Measurements from ENCODE around the gene DNAJC5G. TPM values are rescaled to one million over a fixed set of nuclear protein-coding genes. Genes with fewer than 3 reads are reported as not detected.

Gene DNAJC5G
- total RNA-seq, 1 experiment from 2014 or later, result 0.25 TPM

DNA sequence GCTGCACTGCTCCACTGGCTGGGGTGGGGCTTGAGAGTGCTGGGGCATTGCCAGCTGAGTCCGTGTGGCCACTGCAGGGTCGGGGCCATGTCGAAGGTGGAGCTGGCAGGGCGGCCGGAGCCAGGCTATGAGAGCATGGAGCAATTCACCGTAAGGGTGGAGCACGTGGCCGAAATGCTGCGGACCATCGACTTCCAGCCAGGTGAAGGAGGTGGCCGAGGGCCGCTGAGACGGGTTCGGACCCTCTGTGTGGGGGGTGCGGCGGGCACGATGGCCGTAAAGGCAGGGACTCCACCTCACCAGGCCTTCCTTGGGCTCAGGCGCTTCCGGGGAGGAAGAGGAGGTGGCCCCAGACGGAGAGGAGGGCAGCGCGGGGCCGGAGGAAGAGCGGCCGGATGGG lies 30.9 kb downstream of the DNAJC5G start:
- Mint-ChIP-seq H3K27me3 (ENCODE audit: insufficient read depth, unreplicated experiment) (peaks cover 3% of the 10 kb centered on the region), H3K27ac (ENCODE audit: unreplicated experiment) (no peak overlapping the region), H3K36me3 (ENCODE audit: insufficient read depth, unreplicated experiment) (peaks cover 7% of the 10 kb centered on the region), H3K9me3 (ENCODE audit: unreplicated experiment) (no peaks in the 10 kb centered on the region), H3K4me3 (ENCODE audit: unreplicated experiment) (peak overlapping the region; percentile 33), H3K4me1 (ENCODE audit: low read depth, unreplicated experiment) (no peaks in the 10 kb centered on the region)
- ChIA-PET POLR2A (no interaction called here), CTCF (no interaction called here)
- TF ChIP-seq, protein P1, sequence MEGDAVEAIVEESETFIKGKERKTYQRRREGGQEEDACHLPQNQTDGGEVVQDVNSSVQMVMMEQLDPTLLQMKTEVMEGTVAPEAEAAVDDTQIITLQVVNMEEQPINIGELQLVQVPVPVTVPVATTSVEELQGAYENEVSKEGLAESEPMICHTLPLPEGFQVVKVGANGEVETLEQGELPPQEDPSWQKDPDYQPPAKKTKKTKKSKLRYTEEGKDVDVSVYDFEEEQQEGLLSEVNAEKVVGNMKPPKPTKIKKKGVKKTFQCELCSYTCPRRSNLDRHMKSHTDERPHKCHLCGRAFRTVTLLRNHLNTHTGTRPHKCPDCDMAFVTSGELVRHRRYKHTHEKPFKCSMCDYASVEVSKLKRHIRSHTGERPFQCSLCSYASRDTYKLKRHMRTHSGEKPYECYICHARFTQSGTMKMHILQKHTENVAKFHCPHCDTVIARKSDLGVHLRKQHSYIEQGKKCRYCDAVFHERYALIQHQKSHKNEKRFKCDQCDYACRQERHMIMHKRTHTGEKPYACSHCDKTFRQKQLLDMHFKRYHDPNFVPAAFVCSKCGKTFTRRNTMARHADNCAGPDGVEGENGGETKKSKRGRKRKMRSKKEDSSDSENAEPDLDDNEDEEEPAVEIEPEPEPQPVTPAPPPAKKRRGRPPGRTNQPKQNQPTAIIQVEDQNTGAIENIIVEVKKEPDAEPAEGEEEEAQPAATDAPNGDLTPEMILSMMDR (IDR thresholded peaks at IDR 0.05; ENCODE audit: insufficient read depth in 1 of 2, low read depth in 1 of 2, low read length in 1 of 2, severe bottlenecking in 1 of 2, unreplicated experiment in 1 of 2), result no peak
- intact Hi-C loops (cut with micrococcal nuclease; ENCODE audit: unreplicated experiment), result no loop called here
- Histone ChIP-seq H3K9me3 (no peaks in the 10 kb centered on the region), H3K4me1 (peaks cover 6% of the 10 kb centered on the region; the same call in 1 of the 2 replicates), H3K36me3 (ENCODE audit: control insufficient read depth, insufficient read depth, low read length) (no peaks in the 10 kb centered on the region), H3K27me3 (replicated peaks; ENCODE audit: control insufficient read depth, insufficient read depth, low read length) (no peaks in the 10 kb centered on the region), H3K4me3 (ENCODE audit: low read depth, low read length) (no peak overlapping the region)
- no peak for DNase-seq
- no TSS peak for BruUV-seq (replicated peaks)

- no peak overlapping the region for H3K27ac Mint-ChIP-seq (ENCODE audit: unreplicated experiment)
- H3K27me3 Mint-ChIP-seq (ENCODE audit: insufficient read depth, unreplicated experiment), result peaks cover 3% of the 10 kb centered on the region
- ChIA-PET CTCF (no interaction called here), POLR2A (no interaction called here)
- H3K4me3 Mint-ChIP-seq (ENCODE audit: unreplicated experiment), result peak overlapping the region; percentile 58
- Histone ChIP-seq H3K4me1 (peaks cover 6% of the 10 kb centered on the region), H3K27me3 (replicated peaks; ENCODE audit: control insufficient read depth, insufficient read depth, low read length) (no peaks in the 10 kb centered on the region), H3K4me3 (ENCODE audit: low read depth, low read length) (no peak overlapping the region), H3K36me3 (ENCODE audit: control insufficient read depth, insufficient read depth, low read length) (no peaks in the 10 kb centered on the region), H3K9me3 (no peaks in the 10 kb centered on the region)
- no peaks in the 10 kb centered on the region for H3K4me1 Mint-ChIP-seq (ENCODE audit: low read depth, unreplicated experiment)
- DNase-seq, result no peak
- BruUV-seq (replicated peaks), result no TSS peak
- TF ChIP-seq, protein P1 (IDR thresholded peaks at IDR 0.05; ENCODE audit: insufficient read depth in 1 of 2, low read depth in 1 of 2, low read length in 1 of 2, severe bottlenecking in 1 of 2, unreplicated experiment in 1 of 2), result no peak
- intact Hi-C loops (cut with micrococcal nuclease; ENCODE audit: unreplicated experiment), result no loop called here
- no peaks in the 10 kb centered on the region for H3K9me3 Mint-ChIP-seq (ENCODE audit: unreplicated experiment)
- H3K36me3 Mint-ChIP-seq (ENCODE audit: insufficient read depth, unreplicated experiment), result peaks cover 7% of the 10 kb centered on the region
Observed at GRCh38 chr2:27306573-27307286, 31.5 kb downstream of the DNAJC5G start.

- intact Hi-C loops (cut with micrococcal nuclease; ENCODE audit: unreplicated experiment), result no loop called here
- H3K36me3 Mint-ChIP-seq (ENCODE audit: insufficient read depth, unreplicated experiment), result peaks cover 7% of the 10 kb centered on the region
- Histone ChIP-seq H3K27me3 (replicated peaks; ENCODE audit: control insufficient read depth, insufficient read depth, low read length) (no peaks in the 10 kb centered on the region), H3K4me3 (ENCODE audit: low read depth, low read length) (peak overlapping the region; percentile 19; the same call in 1 of the 2 replicates), H3K9me3 (no peaks in the 10 kb centered on the region), H3K36me3 (ENCODE audit: control insufficient read depth, insufficient read depth, low read length) (no peaks in the 10 kb centered on the region), H3K4me1 (peaks cover 11% of the 10 kb centered on the region)
- peaks cover 3% of the 10 kb centered on the region for H3K27me3 Mint-ChIP-seq (ENCODE audit: insufficient read depth, unreplicated experiment)
- POLR2A ChIA-PET, result no interaction called here
- H3K9me3 Mint-ChIP-seq (ENCODE audit: unreplicated experiment), result no peaks in the 10 kb centered on the region
- CTCF ChIA-PET, result interaction anchor here (1.1 kb wide), 1 partner anchor 14 kb away, joined by 3 read pairs; no protein-coding TSS in a partner anchor
- TF ChIP-seq, protein P1 (IDR thresholded peaks at IDR 0.05; ENCODE audit: insufficient read depth in 1 of 2, low read depth in 1 of 2, low read length in 1 of 2, severe bottlenecking in 1 of 2, unreplicated experiment in 1 of 2), result no peak
- H3K4me1 Mint-ChIP-seq (ENCODE audit: low read depth, unreplicated experiment), result peaks cover 4% of the 10 kb centered on the region
- no TSS peak for BruUV-seq (replicated peaks)
- no peak overlapping the region for H3K27ac Mint-ChIP-seq (ENCODE audit: unreplicated experiment)
- peak overlapping the region; percentile 58 for H3K4me3 Mint-ChIP-seq (ENCODE audit: unreplicated experiment)
- DNase-seq, result no peak
Observed at GRCh38 chr2:27307287-27307544, 32.0 kb downstream of the DNAJC5G start.
